ENCODE measurements around the gene NDUFAF7. TPM values are rescaled to one million over a fixed set of nuclear protein-coding genes. Genes with fewer than 3 reads are reported as not detected.

NDUFAF7 gene
- total RNA-seq, 1 experiment from 2014 or later = 103 TPM

- Mint-ChIP-seq H3K27ac (peak overlapping the region in 2 of 3 experiments; percentile 21 to 82; a peak in 5 of 7 replicates), H3K9me3 (no peaks in the 10 kb centered on the region), H3K4me1 (peaks cover 6 to 15% of the 10 kb centered on the region in 2 experiments; a peak in 2 of 4 replicates), H3K4me3 (no peak overlapping the region), H3K27me3 (ENCODE audit: low read depth) (no peaks in the 10 kb centered on the region), H3K36me3 (ENCODE audit: insufficient read depth in 1 of 3, low read depth in 3 of 3) (peaks cover 48 to 97% (median 91%) of the 10 kb centered on the region in 3 experiments; a peak in 6 of 7 replicates)
- Histone ChIP-seq H3T11ph (ENCODE audit: low read length) (no peak overlapping the region), H3K56ac (ENCODE audit: insufficient read length, low read depth, low read length) (no peak overlapping the region), H3K27me3 (ENCODE audit: insufficient read depth, low read length) (no peaks in the 10 kb centered on the region), H3K14ac (ENCODE audit: insufficient read depth, low read length) (no peak overlapping the region), H3K79me2 (ENCODE audit: insufficient read depth, low read length) (no peaks in the 10 kb centered on the region), H2BK15ac (ENCODE audit: low read depth, low read length) (no peak overlapping the region), H2BK12ac (ENCODE audit: insufficient read length, low read depth, low read length) (no peak overlapping the region), H4K5ac (ENCODE audit: insufficient read length, low read depth, low read length) (no peak overlapping the region), H4K20me1 (ENCODE audit: control insufficient read depth, insufficient read depth, insufficient read length) (no peaks in the 10 kb centered on the region), H2AFZ (ENCODE audit: low read length) (no peak overlapping the region), H3K4ac (ENCODE audit: low read depth, low read length) (no peak overlapping the region), H2BK5ac (ENCODE audit: insufficient read length, low read length) (no peak overlapping the region), H3K9me3 (ENCODE audit: control insufficient read depth, low read depth, low read length) (no peaks in the 10 kb centered on the region), H3K79me1 (ENCODE audit: insufficient read depth, low read depth, low read length, poor library complexity, severe bottlenecking) (peaks cover 2% of the 10 kb centered on the region), H4K91ac (ENCODE audit: insufficient read length, low read depth, low read length) (no peak overlapping the region), H3K4me2 (ENCODE audit: insufficient read depth, insufficient read length, low read length) (no peak overlapping the region), H3K23me2 (ENCODE audit: insufficient read length, low read depth, low read length, poor library complexity, severe bottlenecking) (no peaks in the 10 kb centered on the region), H2BK120ac (ENCODE audit: low read depth, low read length, poor library complexity, severe bottlenecking) (no peak overlapping the region), H4K8ac (replicated peaks; ENCODE audit: insufficient read length, low read depth, low read length) (no peak overlapping the region), H3K9ac (ENCODE audit: extremely low read depth, insufficient read length, low read length) (no peak overlapping the region), H2AK5ac (ENCODE audit: insufficient read length, low read length) (no peak overlapping the region), H3K27ac (ENCODE audit: insufficient read length, low read depth, low read length) (no peak overlapping the region), H3K18ac (ENCODE audit: insufficient read length, low read depth, low read length) (no peak overlapping the region), H2BK20ac (ENCODE audit: low read depth, low read length, poor library complexity, severe bottlenecking) (no peak overlapping the region), H3K23ac (ENCODE audit: insufficient read length, low read depth, low read length) (no peak overlapping the region), H3K4me1 (ENCODE audit: insufficient read depth, low read length) (no peaks in the 10 kb centered on the region)
- DNase-seq = no peak
- WGBS (ENCODE audit: extremely low coverage, insufficient read length, low lambda C conversion rate) = no CpG with 5 or more reads among the region's 4 CpGs
- no peak for TF ChIP-seq CTCF (conservative IDR thresholded peaks at IDR 0.05)
Measured at GRCh38 chr2:37243435-37243834, 12.0 kb downstream of the NDUFAF7 start.

Data from H9 (cell line).